ENCODE data around the gene LIPE. TPM values are rescaled to one million over a fixed set of nuclear protein-coding genes. Genes with fewer than 3 reads are reported as not detected.

Gene LIPE
- total RNA-seq, 1 donor from 2014 or later, result 59.7 TPM

GRCh38 chr19:42412661-42413076, 14.5 kb downstream of the LIPE start:
- DNase-seq, result no peak

- DNase-seq, result no peak
Observed at GRCh38 chr19:42412227-42412626, 15.0 kb downstream of the LIPE start.

- no peak for DNase-seq
Observed at GRCh38 chr19:42411581-42412178, 15.5 kb downstream of the LIPE start.

DNA sequence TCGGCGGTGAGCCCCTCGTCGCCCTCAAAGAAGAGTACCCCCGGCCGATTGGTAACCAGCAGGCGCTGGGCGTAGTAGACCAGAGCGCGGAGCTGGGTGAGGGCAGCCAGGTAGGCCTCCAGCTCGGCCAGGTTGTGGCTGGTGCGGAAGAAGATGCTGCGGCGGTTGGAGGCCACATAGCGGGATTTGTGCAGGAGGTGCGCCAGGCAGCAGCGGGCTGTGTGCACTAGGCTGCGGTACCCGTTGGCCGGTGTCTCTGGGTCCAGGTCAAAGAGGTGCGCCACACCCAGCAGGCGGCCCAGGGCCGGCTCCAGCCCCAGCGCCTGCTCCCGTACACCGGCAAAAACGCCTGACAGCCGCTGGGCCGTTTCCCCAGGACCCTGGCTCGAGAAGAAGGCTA, 16.8 kb downstream of the LIPE start:
- DNase-seq, result no peak

GRCh38 chr19:42409477-42409876, 17.7 kb downstream of the LIPE start:
- DNase-seq, result no peak

- DNase-seq, result no peak
Observed at GRCh38 chr19:42407816-42408175, 19.4 kb downstream of the LIPE start.

- DNase-seq, result no peak
Observed at GRCh38 chr19:42407085-42407815, 19.9 kb downstream of the LIPE start.

- DNase-seq, result no peak
Observed at GRCh38 chr19:42406111-42406510, 21.1 kb downstream of the LIPE start.

GRCh38 chr19:42403586-42403985, 23.6 kb downstream of the LIPE start:
- DNase-seq, result no peak

DNA sequence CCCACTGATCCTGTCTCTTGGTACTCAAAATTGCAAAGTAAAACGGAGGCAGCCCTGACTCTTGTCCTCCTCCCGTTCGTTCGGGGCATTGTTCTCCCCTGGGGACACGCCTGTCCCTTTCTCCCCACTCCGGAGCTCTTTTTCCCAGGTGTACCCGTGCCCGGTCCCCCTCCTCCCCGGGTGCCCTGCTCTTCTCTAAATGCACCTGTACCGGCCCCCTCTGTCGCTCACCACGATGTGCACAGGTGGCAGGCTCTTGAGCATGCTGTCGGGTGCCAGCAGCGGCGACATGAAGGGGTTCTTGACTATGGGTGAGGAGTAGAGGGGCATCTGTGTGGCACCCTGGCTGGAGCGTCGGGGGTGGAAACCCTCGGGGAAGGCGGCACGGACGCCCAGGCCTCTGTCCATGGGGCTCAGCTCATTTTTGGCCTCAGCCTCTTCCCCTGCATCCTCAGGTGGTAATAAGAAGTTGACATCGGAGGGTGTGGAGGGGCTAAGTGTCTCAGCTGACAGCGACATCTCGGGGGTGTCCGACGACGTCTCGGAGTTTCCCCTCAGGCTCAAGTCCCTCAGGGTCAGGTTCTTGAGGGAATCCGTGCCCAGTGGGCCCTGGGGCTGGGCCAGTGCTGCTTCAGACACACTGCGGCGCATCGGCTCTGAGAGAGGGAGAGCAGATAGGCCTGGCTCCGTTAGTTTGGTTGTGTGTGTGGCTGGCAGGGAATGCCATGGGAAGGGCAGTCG, 24.6 kb downstream of the LIPE start:
- DNase-seq, result no peak

- peak; percentile 71 for DNase-seq
Observed at GRCh38 chr19:42401365-42402303, 25.6 kb downstream of the LIPE start.

- DNase-seq, result no peak
Observed at GRCh38 chr19:42400404-42400803, 26.8 kb downstream of the LIPE start.

DNA sequence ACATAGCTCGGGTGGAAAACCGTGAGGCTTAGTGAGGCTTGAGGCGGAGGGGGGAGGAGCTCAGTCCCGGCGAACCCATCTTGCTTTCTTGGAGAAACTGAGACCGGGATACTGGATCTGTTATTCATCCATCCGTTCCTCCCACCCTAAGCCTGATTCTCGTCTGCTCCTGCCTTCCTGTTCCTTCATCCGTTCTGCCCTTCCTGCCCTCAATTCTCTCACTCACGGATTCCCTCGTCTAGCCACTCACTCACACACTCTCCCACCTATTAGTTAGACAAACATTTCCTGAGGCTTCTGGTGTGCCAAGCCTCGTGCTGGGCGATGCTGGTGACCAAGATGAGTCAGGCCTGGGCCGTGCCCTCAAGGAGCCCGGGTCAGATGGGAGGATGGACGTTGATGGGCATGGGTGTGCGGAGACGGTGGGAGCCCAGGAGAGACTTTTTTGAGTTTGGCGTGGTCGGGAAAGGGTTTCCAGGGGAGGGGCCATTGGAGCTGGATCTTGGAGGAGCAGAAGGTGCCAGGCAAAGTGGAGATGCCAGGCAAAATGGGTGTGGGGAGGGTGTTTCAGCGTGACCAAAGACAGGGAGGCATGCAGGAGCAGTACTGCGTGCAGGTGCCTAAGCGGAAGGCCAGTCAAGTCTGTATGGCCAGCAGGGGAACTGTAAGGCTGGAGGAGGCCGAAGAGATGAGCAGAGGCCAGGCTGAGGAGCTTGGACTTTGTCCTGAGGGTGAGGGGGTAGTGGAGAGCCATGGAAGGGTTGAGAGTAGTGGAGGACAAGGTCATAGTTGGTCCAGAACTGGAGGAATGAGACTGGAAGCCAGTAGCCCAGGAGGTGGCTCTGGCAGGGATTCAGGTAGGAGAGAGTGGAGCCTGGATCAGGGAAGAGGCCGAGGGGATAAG, 29.7 kb downstream of the LIPE start:
- no peak for DNase-seq

DNA sequence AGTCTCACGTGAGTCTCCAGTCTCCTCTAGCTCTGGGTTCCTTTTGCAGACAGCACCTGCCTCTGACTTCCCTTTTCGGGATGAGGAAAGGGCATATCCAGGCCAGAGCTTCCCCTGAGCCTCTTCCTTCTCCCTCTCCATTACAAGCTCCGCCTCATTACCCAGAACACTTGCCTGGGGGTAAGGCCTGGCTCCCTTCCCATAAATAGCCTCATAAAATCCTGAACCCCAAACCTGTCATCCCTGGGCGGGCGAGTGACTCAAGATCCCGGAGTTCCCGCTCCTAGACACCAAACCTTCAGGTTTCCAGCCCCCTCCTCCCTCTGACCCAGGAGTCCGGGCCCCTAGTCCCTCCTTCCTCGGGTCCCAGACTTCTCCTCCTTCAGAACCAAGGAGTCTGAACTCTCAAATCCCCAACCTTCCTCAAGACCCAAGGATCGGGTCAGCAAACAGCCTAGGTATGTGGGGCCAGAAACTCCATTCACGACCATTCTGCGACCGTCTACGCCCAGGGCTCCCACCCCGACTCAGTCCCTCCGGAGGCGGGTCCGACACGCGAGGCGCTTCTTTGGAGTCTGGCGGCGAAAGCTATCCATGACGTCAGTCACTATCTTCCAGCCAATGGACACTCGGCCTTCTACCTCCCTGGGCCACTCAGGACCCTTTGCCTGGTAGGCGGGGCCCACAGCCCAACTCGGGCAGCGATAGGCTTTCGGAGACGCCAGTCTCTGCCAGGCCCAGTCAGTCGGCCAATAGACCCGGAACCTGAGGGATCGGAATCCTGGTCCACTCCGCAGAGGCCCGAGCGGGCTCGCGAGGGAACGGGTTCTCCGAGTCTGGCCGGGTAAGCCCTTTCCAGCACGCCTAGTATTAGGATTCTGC, 30.6 kb downstream of the LIPE start:
- DNase-seq, result peak; percentile 97

DNA sequence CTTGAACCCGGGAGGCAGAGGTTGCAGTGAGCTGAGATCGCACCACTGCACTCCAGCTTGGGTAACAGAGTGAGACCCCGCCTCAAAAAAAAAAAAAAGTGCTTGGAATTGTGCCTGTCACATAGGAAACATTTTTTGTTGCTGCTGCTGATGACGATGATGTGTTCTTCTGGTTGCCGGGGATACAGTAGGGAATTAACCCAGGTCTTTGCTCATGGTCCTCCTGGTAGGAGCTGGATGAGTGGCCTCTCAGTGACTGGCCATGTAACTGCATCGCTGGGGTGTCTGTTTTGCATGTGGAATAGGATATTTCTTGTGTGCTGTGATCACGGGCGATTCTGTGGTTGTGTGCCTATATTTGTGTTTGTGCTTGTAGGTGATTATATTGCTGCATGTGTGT, 32.4 kb downstream of the LIPE start:
- DNase-seq, result no peak

- no peak for DNase-seq
Observed at GRCh38 chr19:42392165-42392564, 35.0 kb downstream of the LIPE start.

GRCh38 chr19:42389899-42390298, 37.3 kb downstream of the LIPE start, which contains the start of gene CNFN:
Gene CNFN, minus strand, starts transcription at chr19:42390297. Its CDS starts 1,260 bp downstream, at chr19:42389037.
- DNase-seq, result no peak

DNA sequence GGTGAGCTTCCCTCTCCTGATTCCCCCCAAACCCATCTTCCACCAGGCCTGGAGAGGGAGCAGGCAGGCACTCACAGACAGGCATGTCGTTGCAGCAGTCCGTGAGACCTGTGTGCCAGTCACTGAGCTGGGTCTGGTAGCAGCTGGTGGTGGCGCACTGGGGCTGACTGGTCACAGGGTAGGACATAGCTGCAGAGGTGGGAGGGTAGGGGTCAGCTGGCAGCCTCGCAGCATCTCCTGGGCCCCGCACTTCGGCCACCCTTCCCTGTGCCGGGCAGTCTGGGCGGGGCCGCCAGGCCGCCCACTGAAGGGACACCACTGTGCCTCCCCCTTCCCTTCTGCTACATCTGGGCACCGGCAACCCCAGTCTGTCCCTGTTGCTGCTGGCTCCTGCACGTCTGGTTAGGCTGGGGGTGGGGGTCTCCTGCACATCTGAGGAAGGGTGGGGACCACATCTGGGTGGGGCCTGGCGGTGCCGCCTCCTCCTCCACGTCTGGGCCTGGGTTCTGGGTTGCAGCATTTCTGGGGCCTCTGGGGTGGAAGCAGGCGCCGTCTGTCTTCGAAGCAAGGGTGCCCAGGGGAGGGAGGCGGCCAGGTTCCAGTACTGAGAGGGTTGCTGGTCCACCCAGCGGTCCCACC, 38.2 kb downstream of the LIPE start:
- DNase-seq, result no peak

- DNase-seq, result no peak
Observed at GRCh38 chr19:42386974-42387707, 40.0 kb downstream of the LIPE start.

Data from skin of body (tissue), 2 donors.